ENCODE measurements around the gene EYA2. TPM values are rescaled to one million over a fixed set of nuclear protein-coding genes. Genes with fewer than 3 reads are reported as not detected.

The EYA2 gene
- polyA plus RNA-seq, 3 donors, result 0.04 to 0.16 TPM; not detected in 1

GRCh38 chr20:47028487-47028886 lies 133.8 kb downstream of the EYA2 start:
- Mint-ChIP-seq H3K4me1 (peaks cover 18% of the 10 kb centered on the region), H3K9me3 (peaks cover 0 to 16% (median 13%) of the 10 kb centered on the region in 7 donors), H3K36me3 (no peaks in the 10 kb centered on the region), H3K27ac (no peak overlapping the region), H3K4me3 (no peak overlapping the region), H3K27me3 (ENCODE audit: low read depth in 3 of 3) (peaks cover 2 to 13% (median 12%) of the 10 kb centered on the region in 3 donors)
- WGBS (ENCODE audit: insufficient coverage), result 100% methylated on average over 1 of the region's 2 CpGs
- Histone ChIP-seq H3K9me3 (replicated peaks in 1 of 2; ENCODE audit: control insufficient read depth in 1 of 2, insufficient read depth in 1 of 2, low read length in 2 of 2) (peaks cover 7 to 14% of the 10 kb centered on the region in 2 donors), H3K4me1 (ENCODE audit: control insufficient read depth in 1 of 2, insufficient read depth in 2 of 2, low read length in 2 of 2) (peaks cover 12 to 13% of the 10 kb centered on the region in 2 donors), H3K79me2 (ENCODE audit: insufficient read depth, low read length) (no peaks in the 10 kb centered on the region), H3K27ac (ENCODE audit: low read depth in 1 of 2, low read length in 2 of 2) (no peak overlapping the region), H3K9ac (ENCODE audit: insufficient read depth, low read length, poor library complexity, severe bottlenecking) (no peak overlapping the region), H2AFZ (ENCODE audit: insufficient read depth, low read depth, low read length, poor library complexity, severe bottlenecking) (no peak overlapping the region), H3K4me3 (replicated peaks in 1 of 3; ENCODE audit: low read depth in 2 of 3, low read length in 3 of 3) (no peak overlapping the region), H3K4me2 (replicated peaks; ENCODE audit: extremely low read depth, low read length, poor library complexity, severe bottlenecking) (no peak overlapping the region), H3K36me3 (replicated peaks in 1 of 2; ENCODE audit: control insufficient read depth in 1 of 2, insufficient read depth in 2 of 2, low read length in 2 of 2) (no peaks in the 10 kb centered on the region), H3K27me3 (ENCODE audit: control insufficient read depth in 2 of 2, insufficient read depth in 2 of 2, low read length in 2 of 2) (no peaks in the 10 kb centered on the region), H4K20me1 (ENCODE audit: insufficient read depth, low read length) (no peaks in the 10 kb centered on the region)
- DNase-seq, result no peak
- TF ChIP-seq CTCF (IDR thresholded peaks at IDR 0.05), result no peak
- intact Hi-C loops (cut with micrococcal nuclease), result no loop called here

DNA sequence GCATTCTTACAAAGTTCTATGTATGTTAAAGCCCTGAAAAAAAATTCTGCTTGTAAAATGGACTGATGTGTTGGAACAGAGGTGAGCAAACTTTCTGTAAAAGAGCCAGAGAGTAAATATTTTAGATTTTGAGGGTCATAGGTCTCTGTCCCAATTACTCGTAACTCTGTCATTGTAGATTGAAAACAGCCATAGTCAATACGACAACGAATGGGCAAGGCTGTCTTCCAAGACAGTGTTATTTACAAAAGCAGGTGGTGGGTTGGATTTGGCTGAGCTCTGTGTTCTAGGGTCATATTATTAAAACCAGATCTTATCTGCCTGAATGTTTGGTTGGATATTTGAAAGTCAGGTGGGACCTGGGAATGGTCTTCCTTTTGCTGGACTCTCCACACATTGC lies 135.2 kb downstream of the EYA2 start:
- TF ChIP-seq CTCF (IDR thresholded peaks at IDR 0.05), result no peak
- no peaks in the 10 kb centered on the region for H3K36me3 Mint-ChIP-seq
- peaks cover 7 to 14% of the 10 kb centered on the region in 2 donors for H3K9me3 ChIP-seq (replicated peaks in 1 of 2; ENCODE audit: control insufficient read depth in 1 of 2, insufficient read depth in 1 of 2, low read length in 2 of 2)
- H3K4me3 ChIP-seq (replicated peaks in 1 of 3; ENCODE audit: low read depth in 2 of 3, low read length in 3 of 3), result no peak overlapping the region
- peaks cover 4 to 6% of the 10 kb centered on the region in 2 donors for H3K4me1 ChIP-seq (ENCODE audit: control insufficient read depth in 1 of 2, insufficient read depth in 2 of 2, low read length in 2 of 2)
- H3K27me3 Mint-ChIP-seq (ENCODE audit: low read depth in 3 of 3), result peaks cover 2 to 12% (median 12%) of the 10 kb centered on the region in 3 donors
- no peaks in the 10 kb centered on the region for H3K27me3 ChIP-seq (ENCODE audit: control insufficient read depth in 2 of 2, insufficient read depth in 2 of 2, low read length in 2 of 2)
- H3K9me3 Mint-ChIP-seq, result peaks cover 0 to 16% (median 13%) of the 10 kb centered on the region in 7 donors
- no peak overlapping the region for H3K27ac ChIP-seq (ENCODE audit: low read depth in 1 of 2, low read length in 2 of 2)
- no peak overlapping the region for H3K4me2 ChIP-seq (replicated peaks; ENCODE audit: extremely low read depth, low read length, poor library complexity, severe bottlenecking)
- no peak overlapping the region for H3K27ac Mint-ChIP-seq
- H3K4me3 Mint-ChIP-seq, result no peak overlapping the region
- H4K20me1 ChIP-seq (ENCODE audit: insufficient read depth, low read length), result no peaks in the 10 kb centered on the region
- intact Hi-C loops (cut with micrococcal nuclease), result no loop called here
- H3K36me3 ChIP-seq (replicated peaks in 1 of 2; ENCODE audit: control insufficient read depth in 1 of 2, insufficient read depth in 2 of 2, low read length in 2 of 2), result no peaks in the 10 kb centered on the region
- H2AFZ ChIP-seq (ENCODE audit: insufficient read depth, low read depth, low read length, poor library complexity, severe bottlenecking), result no peak overlapping the region
- H3K4me1 Mint-ChIP-seq, result peaks cover 9% of the 10 kb centered on the region
- H3K9ac ChIP-seq (ENCODE audit: insufficient read depth, low read length, poor library complexity, severe bottlenecking), result no peak overlapping the region
- no CpG with 5 or more reads among the region's 3 CpGs for WGBS (ENCODE audit: insufficient coverage)
- H3K79me2 ChIP-seq (ENCODE audit: insufficient read depth, low read length), result no peaks in the 10 kb centered on the region
- no peak for DNase-seq

Measured in CD14-positive monocyte (primary cell).